Adipocyte (in vitro differentiated cells): ENCODE data around the gene FLNB.

Experiments
- DNase-seq: peaks from one replicate; pipeline ENCODE4 v3.0.0-alpha.2; 2015; ENCODE audit warnings: low read depth
- H3K27me3 ChIP-seq: replicated peaks from 2 replicates; pipeline ENCODE4 v1.7.0; 2013; ENCODE audit warnings: mild to moderate bottlenecking, low read length, moderate library complexity; ENCODE audit not compliant: control insufficient read depth, insufficient read depth
- H3K36me3 ChIP-seq: 2 replicates; pipeline ENCODE4 v1.7.0; 2013; ENCODE audit warnings: low read length, mild to moderate bottlenecking, moderate library complexity; ENCODE audit not compliant: control insufficient read depth, insufficient read depth, severe bottlenecking
- H3K4me1 ChIP-seq: 2 replicates; pipeline ENCODE4 v1.7.0; 2013; ENCODE audit warnings: mild to moderate bottlenecking, low read length, moderate library complexity; ENCODE audit not compliant: control insufficient read depth, insufficient read depth
- H3K4me3 ChIP-seq: 2 replicates; pipeline ENCODE4 v1.7.0; 2013; ENCODE audit warnings: mild to moderate bottlenecking, low read length, moderate library complexity
- H3K9ac ChIP-seq: 2 replicates; pipeline ENCODE4 v1.7.0; 2013; ENCODE audit warnings: mild to moderate bottlenecking, low read length, moderate library complexity
- H3K9me3 ChIP-seq: 2 replicates; pipeline ENCODE4 v1.7.0; 2013; ENCODE audit warnings: mild to moderate bottlenecking, low read length, moderate library complexity; ENCODE audit not compliant: control insufficient read depth

FLNB gene

DNA sequence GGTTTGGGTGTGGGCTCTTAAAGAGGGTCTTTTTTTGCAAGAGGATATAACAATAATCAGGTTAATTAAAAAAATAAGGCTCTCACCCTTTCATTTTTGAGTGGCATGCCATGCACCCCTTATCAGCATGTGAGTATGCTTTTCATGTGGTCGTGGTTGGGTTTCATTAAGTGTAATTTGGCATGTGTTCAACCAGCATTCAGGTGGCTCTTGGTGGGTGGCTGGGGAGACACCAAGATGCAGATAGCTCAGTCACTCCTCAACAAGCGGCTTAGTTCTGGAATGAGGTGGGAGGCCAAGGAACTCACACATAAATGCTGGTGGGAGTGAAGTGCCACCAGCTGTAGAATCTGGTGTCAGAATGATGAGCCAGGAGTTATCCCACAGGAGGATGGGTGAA lies 66.8 kb downstream of the FLNB start:
- H3K27me3 ChIP-seq = no peaks in the 10 kb centered on the region
- no peaks in the 10 kb centered on the region for H3K9me3 ChIP-seq
- DNase-seq = no peak
- H3K36me3 ChIP-seq = peaks cover 22% of the 10 kb centered on the region
- no peak overlapping the region for H3K9ac ChIP-seq
- H3K4me1 ChIP-seq = peaks cover 32% of the 10 kb centered on the region
- H3K4me3 ChIP-seq = no peak overlapping the region

DNA sequence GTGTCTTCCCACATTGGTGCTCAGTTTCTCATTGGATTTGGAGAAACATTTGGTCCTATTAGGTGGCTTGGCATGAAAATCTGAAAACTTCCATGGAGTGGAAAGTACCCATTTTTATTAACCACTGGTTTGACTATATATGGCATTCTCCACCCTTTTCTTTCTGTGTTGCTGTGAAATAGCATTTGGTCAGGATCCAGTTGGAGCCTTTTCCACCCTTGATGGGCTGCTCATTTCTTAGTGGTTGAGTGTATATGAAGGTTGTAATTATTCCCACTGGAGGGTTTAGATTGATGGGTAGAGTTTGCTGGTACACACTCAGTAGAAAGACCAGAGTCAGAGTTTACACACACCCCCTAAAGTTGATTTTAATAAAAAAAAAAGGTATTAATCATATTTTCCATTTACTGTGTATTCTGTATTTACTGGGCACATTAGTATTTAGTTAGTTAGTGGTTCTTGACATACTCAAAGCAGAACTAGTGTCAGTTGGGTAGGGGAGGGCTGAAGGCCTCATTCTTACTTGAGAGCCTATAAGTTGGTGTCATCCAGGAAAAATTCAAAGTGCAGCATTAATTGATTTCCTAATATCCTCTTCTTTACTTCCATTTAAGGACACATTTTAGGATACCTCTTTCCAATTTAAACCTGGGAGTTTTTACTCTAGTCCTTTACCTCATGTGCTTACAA lies 69.5 kb downstream of the FLNB start:
- Histone ChIP-seq H3K9me3 (no peaks in the 10 kb centered on the region), H3K4me3 (no peak overlapping the region), H3K9ac (no peak overlapping the region), H3K36me3 (peaks cover 31% of the 10 kb centered on the region), H3K4me1 (peaks cover 19% of the 10 kb centered on the region), H3K27me3 (no peaks in the 10 kb centered on the region)
- no peak for DNase-seq

DNA sequence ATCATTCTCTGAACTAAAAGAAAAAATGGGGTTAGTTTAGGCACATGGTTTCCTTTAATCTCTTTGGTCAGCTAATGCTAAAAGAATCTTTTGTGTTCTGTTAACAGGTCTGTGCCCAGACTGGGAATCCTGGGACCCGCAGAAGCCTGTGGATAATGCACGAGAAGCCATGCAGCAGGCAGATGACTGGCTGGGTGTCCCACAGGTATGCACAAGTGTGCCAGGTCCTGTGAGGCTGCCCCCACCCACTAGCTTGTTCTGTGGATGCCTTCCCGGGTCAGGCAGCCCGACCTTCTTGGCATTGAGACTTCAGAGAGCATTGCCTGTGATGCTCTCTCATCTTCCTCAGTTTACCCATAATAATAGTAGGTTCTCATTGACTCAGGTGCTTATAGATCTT lies 70.4 kb downstream of the FLNB start:
- H3K9ac ChIP-seq = no peak overlapping the region
- H3K9me3 ChIP-seq = no peaks in the 10 kb centered on the region
- no peaks in the 10 kb centered on the region for H3K27me3 ChIP-seq
- peaks cover 10% of the 10 kb centered on the region for H3K4me1 ChIP-seq
- DNase-seq = no peak
- H3K36me3 ChIP-seq = peaks cover 36% of the 10 kb centered on the region
- no peak overlapping the region for H3K4me3 ChIP-seq

DNA sequence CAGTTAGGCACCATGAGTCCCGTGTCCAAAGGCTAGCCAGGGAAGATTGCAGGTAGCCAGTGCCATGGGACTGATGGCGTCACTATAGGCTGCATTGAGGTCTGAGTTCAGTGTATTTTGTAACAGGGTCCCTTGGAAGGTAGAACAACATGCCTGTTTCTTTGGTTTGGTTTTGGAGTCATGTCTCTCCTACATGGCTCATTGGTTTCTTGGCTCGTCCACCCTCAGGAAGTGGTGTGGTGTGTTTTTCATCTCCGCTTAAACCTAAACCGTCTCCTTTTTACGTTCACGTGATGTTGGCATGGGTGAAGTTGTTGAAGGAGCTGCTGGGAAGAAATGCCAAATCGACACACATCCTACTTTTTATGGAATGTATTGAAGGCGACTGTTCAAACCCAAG lies 71.6 kb downstream of the FLNB start:
- H3K9ac ChIP-seq = no peak overlapping the region
- peaks cover 38% of the 10 kb centered on the region for H3K36me3 ChIP-seq
- H3K27me3 ChIP-seq = no peaks in the 10 kb centered on the region
- H3K4me1 ChIP-seq = no peaks in the 10 kb centered on the region
- H3K9me3 ChIP-seq = no peaks in the 10 kb centered on the region
- DNase-seq = no peak
- no peak overlapping the region for H3K4me3 ChIP-seq

DNA sequence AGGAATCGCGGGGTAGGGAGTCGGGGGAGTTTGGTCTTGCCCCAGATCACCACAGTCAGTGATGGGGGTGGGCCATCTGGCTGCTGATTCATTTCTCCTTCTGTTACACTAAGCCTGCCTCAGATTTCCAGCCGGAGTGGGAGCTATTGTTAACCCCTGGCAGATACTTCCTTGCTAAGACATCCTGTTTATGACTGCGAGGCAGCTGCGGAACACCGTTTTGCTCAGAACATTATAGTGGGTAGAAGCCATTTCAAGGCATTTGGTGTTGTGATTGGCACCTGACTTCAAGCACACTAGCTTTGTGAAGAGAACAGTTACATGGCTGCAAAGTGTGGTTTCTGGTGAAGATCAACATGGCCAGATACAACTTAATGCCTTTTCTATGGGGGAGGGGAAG lies 73.8 kb downstream of the FLNB start:
- H3K27me3 ChIP-seq = no peaks in the 10 kb centered on the region
- H3K9me3 ChIP-seq = no peaks in the 10 kb centered on the region
- no peak overlapping the region for H3K4me3 ChIP-seq
- peaks cover 41% of the 10 kb centered on the region for H3K36me3 ChIP-seq
- no peaks in the 10 kb centered on the region for H3K4me1 ChIP-seq
- no peak for DNase-seq
- H3K9ac ChIP-seq = no peak overlapping the region

DNA sequence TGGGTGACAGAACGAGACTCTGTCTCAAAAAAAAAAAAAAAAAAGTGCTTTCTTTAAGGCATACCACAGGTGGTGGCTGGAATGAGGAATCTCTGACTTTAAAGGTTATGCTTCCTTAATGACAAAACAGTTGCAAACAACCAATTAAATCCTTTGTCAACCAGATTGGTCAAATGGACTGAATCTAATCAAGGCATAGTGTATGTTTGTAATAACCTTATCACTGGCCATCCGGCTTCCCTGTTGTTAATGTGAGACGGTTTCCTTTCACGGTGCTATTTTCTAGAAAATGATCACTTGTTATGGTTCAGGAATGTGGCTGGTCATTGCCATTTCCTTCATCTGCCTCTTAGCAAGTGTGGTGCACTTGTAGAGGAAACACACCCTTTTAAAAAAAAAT lies 75.9 kb downstream of the FLNB start:
- Histone ChIP-seq H3K9me3 (no peaks in the 10 kb centered on the region), H3K36me3 (peaks cover 33% of the 10 kb centered on the region), H3K4me1 (no peaks in the 10 kb centered on the region), H3K4me3 (no peak overlapping the region), H3K27me3 (no peaks in the 10 kb centered on the region), H3K9ac (no peak overlapping the region)
- no peak for DNase-seq

DNA sequence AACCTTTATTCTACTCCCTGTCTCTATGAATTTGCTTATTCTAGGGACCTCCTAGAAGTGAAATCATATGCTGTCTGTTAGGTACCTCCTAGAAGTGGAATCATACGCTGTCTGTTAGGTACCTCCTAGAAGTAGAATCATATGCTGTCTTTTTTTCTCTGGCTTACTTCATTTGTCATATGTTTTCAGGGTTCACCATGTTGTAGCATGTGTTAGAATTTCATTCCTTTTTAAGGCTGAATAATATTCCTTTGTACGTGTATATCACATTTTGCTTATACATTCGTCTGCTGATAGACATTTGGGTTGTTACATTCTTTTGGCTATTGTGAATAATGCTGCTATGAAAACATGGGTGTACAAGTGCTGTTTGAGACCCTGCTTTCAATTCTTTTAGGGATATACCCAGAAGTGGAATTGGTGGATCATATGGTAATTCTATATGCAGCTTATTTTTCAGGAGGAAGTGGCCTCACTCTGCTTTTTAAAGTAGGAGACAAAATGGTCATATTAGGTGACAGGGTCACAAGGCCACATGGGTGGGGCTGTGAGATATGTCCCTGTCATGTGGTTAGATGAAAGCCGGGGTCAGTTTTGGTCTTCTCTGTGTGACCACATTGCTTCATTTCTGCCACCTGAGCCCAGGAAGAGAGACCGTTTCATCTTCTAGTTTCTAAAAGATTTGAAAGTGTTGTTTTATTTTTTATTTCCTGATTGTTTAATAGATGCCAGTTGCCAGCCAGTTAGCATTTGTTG lies 76.7 kb downstream of the FLNB start:
- Histone ChIP-seq H3K27me3 (no peaks in the 10 kb centered on the region), H3K4me1 (no peaks in the 10 kb centered on the region), H3K9ac (no peak overlapping the region), H3K4me3 (no peak overlapping the region), H3K36me3 (peaks cover 27% of the 10 kb centered on the region), H3K9me3 (no peaks in the 10 kb centered on the region)
- DNase-seq = no peak

DNA sequence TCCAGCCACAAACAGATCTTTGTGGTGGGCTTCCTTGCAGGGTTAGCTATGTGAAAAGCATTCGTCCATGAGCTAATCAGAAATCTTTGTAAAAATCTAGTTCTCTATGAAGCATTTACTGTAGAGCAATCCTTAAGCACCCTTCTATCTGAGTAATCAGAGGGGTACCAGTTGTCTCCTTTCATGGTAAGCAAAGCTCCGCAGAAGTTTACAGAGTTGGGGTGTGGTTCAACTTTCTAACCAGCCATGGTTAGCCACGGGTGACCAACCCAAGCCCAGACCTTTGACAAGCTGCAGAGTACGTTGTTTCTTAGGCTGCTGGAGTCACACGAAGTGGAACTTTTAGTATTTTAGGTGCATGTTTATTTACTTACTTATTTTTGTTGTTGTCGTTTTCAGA lies 77.4 kb downstream of the FLNB start:
- Histone ChIP-seq H3K9ac (no peak overlapping the region), H3K36me3 (peaks cover 29% of the 10 kb centered on the region), H3K27me3 (no peaks in the 10 kb centered on the region), H3K4me1 (no peaks in the 10 kb centered on the region), H3K4me3 (no peak overlapping the region), H3K9me3 (no peaks in the 10 kb centered on the region)
- DNase-seq = no peak

DNA sequence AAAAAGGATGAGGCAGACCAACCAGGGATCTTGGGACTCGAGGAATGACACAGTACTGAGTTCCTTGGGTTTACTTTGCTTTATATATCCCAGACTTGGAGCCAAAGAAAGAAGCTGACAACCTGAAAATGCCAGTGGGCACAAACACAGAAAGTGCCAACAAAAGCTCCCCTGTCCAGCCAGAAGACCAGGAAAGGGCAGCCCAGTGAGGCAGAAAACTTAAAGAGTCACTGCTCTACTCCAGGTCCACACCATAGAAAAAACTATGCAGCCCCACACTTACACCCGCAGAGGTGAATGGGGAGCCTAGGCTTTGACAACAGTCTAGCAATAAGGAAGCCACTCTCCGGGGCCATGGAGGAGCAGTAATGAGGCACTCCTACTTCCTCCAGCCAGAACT lies 80.3 kb downstream of the FLNB start:
- Histone ChIP-seq H3K4me3 (no peak overlapping the region), H3K27me3 (no peaks in the 10 kb centered on the region), H3K9ac (no peak overlapping the region), H3K36me3 (peaks cover 16% of the 10 kb centered on the region), H3K4me1 (no peaks in the 10 kb centered on the region), H3K9me3 (no peaks in the 10 kb centered on the region)
- no peak for DNase-seq

DNA sequence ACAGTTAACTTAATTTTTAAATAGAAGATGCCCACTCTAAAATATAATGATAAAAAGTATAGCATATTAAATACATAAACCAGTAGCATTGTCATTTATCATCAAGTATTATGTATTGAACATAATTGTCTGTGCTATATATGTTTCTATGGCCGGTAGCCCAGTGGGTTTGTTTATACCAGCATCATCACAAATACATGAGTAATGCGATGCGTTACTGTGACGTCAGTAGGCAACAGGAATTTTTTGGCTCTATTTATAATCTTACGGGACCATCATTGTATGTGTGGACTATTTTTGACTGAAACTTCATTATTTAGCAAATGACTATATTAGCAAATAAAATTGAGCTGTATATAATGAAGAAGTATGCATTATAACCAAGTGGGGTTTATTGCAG lies 82.1 kb downstream of the FLNB start:
- Histone ChIP-seq H3K4me3 (no peak overlapping the region), H3K27me3 (no peaks in the 10 kb centered on the region), H3K9me3 (no peaks in the 10 kb centered on the region), H3K9ac (no peak overlapping the region), H3K36me3 (peaks cover 11% of the 10 kb centered on the region), H3K4me1 (no peaks in the 10 kb centered on the region)
- no peak for DNase-seq

DNA sequence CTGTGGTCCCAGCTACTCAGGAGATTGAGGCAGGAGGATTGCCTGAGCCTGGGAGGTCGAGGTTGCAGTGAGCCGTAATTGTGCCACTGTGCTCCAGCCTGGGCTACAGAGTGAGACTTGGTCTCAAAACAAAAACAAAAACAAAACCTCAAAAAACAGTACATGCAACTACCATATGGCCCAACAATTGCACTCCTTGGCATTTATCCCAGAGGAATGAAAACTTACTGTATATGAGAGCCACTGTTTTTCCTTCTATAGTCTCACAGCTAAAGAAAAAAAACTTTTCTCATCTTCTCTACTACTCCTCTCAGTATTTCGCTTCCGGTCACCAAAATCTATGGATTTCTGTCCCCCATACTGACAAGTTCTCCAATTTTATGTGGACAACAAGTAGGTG lies 84.3 kb downstream of the FLNB start:
- Histone ChIP-seq H3K36me3 (peaks cover 24% of the 10 kb centered on the region), H3K4me1 (peaks cover 5% of the 10 kb centered on the region), H3K9me3 (no peaks in the 10 kb centered on the region), H3K4me3 (no peak overlapping the region), H3K27me3 (no peaks in the 10 kb centered on the region), H3K9ac (no peak overlapping the region)
- DNase-seq = peak; percentile 49
